Right ventricle myocardium superior (tissue), 1 donor: ENCODE results near the gene SIL1. TPM values are rescaled to one million over a fixed set of nuclear protein-coding genes. Genes with fewer than 3 reads are reported as not detected.
A peak's percentile ranks its signal among the peaks of the same experiment; 100 is the strongest.
"Not testable (repeated sequence)": the region's sequence is repeated elsewhere in the genome, so short reads cannot be mapped to it uniquely, and the experiment has no call there.

Source experiments
- ATAC-seq: fragments of 200-7000 bp; cut with Tn5 transposase; one replicate; pipeline ENCODE4 v1.9.1; 2020; ENCODE audit warnings: mild to moderate bottlenecking; ENCODE audit not compliant: poor library complexity
- DNase-seq: peaks from one replicate; pipeline ENCODE4 v3.0.0-alpha.2; 2020
- intact Hi-C: fragments of 100-400 bp; cut with DNase I; formaldehyde crosslinking; loops from one replicate; pipeline ENCODE4 v1.11.2; 2022
- total RNA-seq: library from RNA; stranded (reverse); fragmentation: NEBNext Ultra II Directional; extraction: Animal tissue kit (Norgen Biotek cat#: 25700); gene quantifications from one replicate; pipeline ENCODE4 v1.2.1, GENCODE V29; 2021
- donor health status: DM: no; HTN: yes; CAD: no; lungs with severe emphysema.

The SIL1 gene
- total RNA-seq, 1 donor from 2014 or later = 42.1 TPM

GRCh38 chr5:139181322-139181730 is 16.8 kb downstream of the SIL1 start:
- no peak for DNase-seq
- intact Hi-C loops = no loop called here
- ATAC-seq = no peak

GRCh38 chr5:139180850-139181249 is 17.3 kb downstream of the SIL1 start:
- intact Hi-C loops = no loop called here
- DNase-seq (no peak), ATAC-seq (no peak)

DNA sequence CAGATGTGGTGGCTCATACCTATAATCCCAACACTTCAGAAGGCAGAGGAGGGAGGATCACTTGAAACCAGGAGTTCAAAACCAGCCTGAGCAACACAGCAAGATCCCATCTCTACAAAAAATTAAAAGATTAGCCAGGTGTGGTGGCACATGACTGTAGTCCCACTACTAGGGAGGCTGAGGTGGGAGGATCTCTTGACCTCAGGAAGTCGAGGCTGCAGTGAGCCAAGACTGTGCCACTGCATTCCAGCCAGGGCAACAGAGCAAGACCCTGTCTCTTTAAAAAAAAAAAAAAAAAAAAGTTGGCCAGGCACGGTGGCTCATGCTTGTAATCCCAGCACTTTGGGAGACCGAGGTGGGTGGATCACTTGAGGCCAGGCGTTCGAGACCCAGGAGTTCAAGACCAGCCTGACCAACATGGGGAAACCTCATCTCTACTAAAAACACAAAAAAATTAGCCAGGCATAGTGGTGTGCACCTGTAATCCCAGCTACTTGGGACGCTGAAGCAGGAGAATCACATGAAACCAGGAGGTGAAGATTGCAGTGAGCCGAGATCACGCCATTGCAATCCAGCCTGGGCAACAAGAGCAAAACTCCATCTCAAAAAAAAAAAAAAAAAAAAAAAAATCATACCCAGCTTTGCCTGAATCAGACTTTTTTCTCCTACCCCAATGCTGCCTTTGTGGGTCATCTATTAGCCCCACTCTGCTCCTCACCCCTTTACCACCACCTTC is 18.2 kb downstream of the SIL1 start:
- intact Hi-C loops, DNase-seq, ATAC-seq: not testable (repeated sequence)

DNA sequence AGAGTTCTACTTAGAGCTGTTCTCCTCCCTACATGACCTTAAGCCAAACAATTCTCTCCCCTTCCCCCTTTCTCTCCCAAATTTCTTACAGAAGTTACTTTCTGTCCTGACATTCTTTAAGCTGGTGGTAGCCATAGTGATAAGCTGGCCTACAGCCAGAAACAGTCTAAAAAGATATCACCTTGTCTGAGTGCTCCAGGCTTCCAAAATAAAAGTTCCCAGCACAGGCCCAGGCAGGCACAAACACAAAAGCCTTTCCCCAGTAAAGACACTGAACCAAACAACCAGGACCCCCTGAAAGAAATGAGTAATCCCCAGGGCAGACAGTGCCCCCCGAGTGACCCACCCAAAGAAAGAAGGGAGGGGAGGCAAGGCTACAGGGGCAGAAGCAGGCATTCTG is 19.2 kb downstream of the SIL1 start:
- intact Hi-C loops = no loop called here
- ATAC-seq (peak; percentile 38), DNase-seq (no peak)

GRCh38 chr5:139178589-139178917 is 19.6 kb downstream of the SIL1 start:
- ATAC-seq (no peak), DNase-seq (no peak)
- intact Hi-C loops = no loop called here

DNA sequence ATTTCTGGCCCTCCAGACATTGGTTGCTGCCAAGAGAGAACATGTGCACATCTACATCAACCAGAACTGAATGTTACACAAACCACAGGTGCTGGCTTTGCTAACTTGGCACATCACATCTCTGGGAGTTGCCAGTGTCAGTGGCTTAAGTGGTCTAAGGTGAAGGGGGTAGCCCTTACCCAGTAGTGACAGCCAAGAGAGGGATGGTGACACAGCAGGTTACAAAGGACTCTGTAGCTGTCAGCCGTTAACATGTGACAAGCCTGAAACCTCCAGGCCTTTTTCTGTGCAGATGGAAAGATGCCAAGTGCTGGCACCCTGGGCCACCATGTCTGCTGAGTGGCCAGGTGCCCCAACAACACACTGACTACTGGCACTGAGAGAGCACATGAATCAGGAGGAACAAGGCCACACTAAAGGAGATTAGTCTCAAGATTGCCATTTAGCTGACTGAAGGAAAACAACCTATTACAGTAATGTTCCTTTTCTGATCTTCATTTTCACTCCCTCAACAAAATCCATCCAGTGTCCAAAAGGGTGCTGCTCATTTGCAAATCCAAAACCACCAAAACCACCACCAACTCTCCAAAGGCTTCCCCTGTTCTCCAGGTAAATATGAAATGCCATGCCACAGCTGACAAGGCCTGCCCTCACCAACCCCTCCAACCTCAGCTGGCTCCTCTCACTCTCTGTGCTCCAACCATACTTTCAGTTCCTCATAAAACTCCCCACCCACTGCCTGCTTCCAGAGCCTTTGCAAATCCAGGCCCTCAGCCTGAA is 20.2 kb downstream of the SIL1 start:
- peak; percentile 74 for DNase-seq
- intact Hi-C loops = no loop called here

DNA sequence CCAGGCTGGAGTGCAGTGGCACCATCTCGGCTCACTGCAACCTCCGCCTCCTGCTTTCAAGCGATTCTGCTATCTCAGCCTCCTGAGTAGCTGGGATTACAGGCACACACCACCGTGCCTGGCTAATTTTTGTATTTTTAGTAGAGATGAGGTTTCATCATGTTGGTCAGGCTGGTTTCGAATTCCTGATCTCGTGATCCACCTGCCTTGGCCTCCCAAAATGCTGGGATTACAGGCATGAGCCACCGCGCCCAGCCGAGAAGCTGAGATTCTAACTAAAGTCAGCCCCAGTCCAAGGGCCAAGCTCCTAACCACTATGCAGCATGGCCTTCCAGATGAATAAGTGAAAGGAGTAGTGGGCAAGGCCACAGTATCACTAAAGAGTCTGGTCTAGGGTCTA is 20.9 kb downstream of the SIL1 start:
- ATAC-seq, intact Hi-C loops, DNase-seq: not testable (repeated sequence)

More for the DNA sequence above, 20.2 kb downstream of the SIL1 start:
- peak; percentile 94 for ATAC-seq

GRCh38 chr5:139174382-139174781 is 23.8 kb downstream of the SIL1 start:
- DNase-seq, ATAC-seq: not testable (repeated sequence)

DNA sequence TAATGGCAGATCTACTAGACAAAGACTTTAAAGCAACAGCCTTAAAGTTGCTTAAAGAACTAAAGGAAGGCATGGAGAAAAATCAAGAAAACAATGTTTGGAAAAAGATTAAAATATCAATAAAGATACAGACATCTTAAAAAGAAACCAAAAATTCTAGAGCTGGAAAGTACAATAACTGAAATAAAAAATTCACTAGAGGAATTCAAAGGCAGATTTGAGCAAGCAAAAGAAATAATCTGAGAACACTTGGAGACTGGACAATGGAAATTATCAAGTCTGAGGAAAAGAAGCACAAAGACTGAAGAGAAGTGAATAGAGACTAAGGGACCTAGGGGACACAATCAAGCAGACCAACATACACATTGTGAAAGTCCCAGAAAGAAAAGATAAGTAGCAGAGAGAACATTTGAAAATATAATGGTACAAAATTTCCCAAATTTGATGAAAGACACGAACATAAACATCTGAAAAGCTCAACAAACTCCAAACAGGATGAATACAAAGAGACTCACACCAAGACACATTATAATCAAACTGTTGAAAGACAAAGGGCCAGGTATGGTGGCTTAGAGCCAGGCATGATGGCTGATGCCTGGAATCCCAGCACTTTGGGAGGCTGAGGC is 26.3 kb downstream of the SIL1 start:
- no peak for ATAC-seq
- intact Hi-C loops = no loop called here

More at GRCh38 chr5:139174382-139174781, 23.8 kb downstream of the SIL1 start:
- intact Hi-C loops = not testable (repeated sequence)

DNA sequence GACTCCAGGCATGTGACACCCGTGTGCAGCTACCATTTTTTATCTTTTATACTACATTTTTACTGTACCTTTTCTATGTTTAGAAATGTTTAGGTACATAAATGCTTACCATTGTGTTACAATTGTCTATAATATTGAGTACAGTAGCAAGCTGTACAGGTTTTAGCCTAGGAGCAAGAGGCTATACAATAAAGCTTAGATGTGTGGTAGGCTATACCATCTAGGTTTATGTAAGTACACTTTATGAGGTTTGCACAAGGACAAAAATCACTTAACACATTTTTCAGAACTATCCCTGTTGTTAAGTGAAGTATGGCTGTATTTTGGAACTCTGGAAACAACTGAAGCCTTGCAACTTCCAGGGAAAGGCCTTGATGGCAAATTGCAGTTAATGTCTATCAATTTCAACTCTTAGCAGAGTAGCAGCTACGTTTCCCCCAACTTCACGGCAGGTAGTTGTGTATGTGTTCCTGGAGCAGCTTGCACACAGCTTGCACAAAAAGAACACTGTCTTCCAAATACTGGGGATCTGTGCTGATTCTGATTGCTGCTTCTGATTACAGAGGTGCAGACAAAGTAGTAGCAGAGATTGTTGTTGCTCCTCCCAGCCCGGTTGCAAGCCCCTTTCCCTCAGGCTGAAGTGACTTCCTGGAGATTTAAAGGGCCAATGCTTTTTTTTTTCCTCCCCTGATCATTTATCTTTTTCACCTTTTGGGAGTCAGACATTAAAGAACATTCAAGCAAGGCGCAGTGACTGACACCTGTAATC is 30.0 kb downstream of the SIL1 start:
- intact Hi-C loops = no loop called here
- no peak for ATAC-seq
- DNase-seq = no peak

More for the DNA sequence above, 26.3 kb downstream of the SIL1 start:
- no peak for DNase-seq

DNA sequence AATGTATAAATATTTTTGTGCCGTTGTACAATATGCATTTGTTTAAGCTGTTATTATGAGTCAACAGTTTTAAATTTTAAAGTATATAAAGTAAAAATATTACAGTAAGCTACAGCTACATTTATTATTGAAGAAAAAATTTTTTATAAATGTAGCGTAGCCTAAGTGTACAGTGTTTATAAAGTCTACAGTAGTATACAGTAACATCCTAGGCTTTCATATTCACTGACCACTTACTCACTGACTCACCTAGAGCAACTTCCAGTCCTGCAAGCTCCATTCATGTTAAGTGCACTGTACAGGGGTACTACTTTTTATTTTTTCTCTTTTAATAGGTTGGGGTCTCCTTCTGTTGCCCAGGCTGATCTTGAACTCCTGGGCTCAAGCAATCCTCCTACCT is 30.6 kb downstream of the SIL1 start:
- intact Hi-C loops = no loop called here
- no peak for DNase-seq
- no peak for ATAC-seq

GRCh38 chr5:139167063-139167462 is 31.1 kb downstream of the SIL1 start:
- DNase-seq = no peak
- no peak for ATAC-seq
- intact Hi-C loops = no loop called here

DNA sequence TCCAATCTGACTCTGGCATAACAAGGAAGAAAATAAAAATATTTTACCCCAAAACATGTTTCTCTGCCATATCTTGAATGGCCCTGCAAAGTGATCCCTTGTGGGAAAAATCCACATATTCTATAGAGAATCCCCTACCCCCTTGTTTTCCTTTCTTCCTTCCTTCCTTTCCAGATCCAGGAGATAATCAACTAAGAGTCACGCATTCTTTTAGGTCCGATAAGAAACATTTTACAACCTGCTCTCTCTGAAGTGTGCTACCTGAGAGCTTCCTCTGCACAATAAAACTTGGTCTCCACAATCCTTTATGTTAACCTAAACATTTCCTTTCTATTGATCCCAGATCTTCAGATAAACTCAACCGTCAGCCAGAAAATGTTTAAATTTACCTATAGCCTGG is 33.3 kb downstream of the SIL1 start:
- intact Hi-C loops, DNase-seq, ATAC-seq: not testable (repeated sequence)

DNA sequence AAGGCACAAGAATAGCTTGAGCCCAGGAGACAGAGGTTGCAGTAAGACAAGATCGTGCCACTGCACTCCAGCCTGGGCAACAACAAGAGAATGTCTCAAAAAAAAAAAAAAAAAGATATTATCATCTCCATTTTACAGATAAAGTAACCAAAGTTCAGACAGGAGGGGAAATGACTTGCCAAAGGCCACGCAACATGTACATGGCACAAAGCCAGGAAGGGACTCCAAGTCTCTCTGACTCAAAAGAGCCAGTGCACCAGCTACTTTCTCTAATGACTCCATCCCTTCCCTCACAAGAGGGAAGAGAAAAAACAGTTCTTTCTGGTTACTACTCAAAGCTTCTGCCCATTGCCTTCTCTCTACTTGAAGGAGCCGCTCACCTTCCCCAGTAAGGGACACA is 34.1 kb downstream of the SIL1 start:
- no peak for DNase-seq
- intact Hi-C loops = no loop called here
- no peak for ATAC-seq

DNA sequence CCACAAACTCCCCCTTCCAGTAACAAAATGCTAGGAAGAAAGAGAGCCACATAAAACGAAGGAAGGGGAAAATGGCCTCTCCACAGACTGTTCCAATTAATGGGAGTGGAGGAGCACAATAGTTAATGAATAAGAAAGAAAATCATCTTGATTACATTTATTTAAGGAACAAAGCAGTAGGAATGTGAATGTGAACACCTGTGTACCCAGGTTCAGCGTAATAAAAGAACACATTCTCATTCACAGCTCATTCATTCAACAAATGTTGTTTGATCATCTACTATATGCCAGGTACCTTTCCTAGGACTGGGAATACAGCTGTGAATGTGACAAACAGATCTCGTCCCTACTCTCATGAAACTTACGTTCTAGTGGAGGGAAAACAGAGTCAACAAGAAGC is 35.7 kb downstream of the SIL1 start:
- DNase-seq (no peak), ATAC-seq (no peak)
- intact Hi-C loops = no loop called here

DNA sequence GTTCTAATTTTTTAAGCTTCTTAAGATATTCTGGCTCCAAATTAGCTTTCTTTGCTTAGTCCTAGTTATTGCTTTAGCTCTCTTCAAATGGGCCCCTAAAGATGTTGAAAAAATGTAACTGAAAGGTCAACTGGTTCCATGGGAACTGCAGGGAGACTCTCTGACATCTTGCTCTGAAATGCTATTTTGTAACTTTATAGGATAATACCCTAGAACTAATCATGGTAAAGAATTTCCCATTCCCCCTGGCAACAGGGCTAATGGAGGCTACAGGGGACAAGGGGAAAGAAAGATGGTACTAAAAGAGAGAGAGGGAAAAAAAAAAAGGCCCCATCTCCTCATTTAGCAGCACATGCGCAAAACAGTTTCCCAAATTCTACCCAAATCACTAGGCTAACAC is 39.4 kb downstream of the SIL1 start:
- intact Hi-C loops = no loop called here
- DNase-seq = no peak
- ATAC-seq = no peak

DNA sequence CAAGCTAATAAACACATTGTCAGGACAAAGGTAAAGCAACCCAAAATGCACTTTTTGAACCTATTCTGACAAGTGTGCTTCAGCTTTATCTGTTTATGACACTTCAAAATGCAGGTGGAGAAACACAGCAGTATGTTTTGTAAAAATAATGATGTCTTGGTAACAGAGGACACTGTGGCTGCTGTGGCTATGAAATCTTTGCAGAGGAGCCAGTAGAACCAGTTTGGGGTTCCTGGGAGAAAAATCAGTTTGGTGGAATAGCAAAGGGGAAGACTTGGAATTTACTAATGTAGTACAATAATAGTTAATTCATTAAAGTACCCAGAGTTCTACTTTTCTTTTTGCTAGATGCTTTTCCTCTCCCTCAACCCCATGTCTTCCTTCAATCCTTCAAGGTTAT is 40.6 kb downstream of the SIL1 start:
- DNase-seq (no peak), ATAC-seq (no peak)
- intact Hi-C loops = no loop called here

DNA sequence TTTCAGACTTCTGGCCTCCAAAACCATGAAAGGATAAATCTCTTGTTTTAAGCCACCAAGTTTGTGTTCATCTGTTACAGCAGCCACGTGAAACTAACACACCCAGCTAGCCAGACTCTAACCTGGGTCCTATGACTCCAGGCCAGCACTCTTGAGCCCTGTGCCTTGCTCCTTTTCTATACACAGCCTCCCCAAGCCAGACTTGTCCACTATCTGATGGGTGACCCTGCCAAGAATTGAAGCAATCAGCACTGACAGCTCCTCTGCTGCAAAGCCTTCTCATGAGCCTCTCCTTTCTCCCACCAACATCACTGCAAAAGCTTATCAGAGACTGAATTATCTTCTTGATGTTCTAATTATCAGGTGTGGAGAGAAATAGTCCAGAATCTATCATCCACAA is 41.4 kb downstream of the SIL1 start:
- ATAC-seq = no peak
- intact Hi-C loops = no loop called here
- DNase-seq = no peak

DNA sequence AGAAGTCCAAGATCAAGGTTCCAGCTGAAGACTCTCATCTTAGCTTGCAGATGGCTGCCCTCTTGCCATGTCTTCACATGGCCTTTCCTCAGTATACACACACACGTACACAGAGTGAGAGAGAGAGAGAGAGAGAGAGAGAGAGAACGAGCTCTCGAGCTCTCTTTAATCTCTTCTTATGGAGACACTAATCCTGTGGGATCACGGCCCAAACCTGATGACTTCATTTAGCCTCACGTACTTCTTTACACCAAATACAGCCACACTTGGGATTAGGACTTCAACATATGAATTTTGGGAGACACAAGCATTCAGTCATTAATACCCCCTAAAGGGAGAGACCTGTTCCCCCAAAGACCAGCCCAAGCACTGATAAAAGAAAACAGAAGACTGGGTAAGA is 42.8 kb downstream of the SIL1 start:
- DNase-seq (no peak), ATAC-seq (no peak)
- intact Hi-C loops = no loop called here
